Liver (tissue), 3 donors: ENCODE results near the gene SYTL1.

ENCODE experiments used
- CTCF ChIP-seq: fragments of 150-350 bp; IDR thresholded peaks from 2 replicates; pipeline ENCODE4 v1.5.1; 2017; ENCODE audit warnings: improper control_type of control experiment, low read depth, low read length; ENCODE audit not compliant: missing input control
- EGR1 ChIP-seq, 2 donors: IDR thresholded peaks; 2 replicates each; pipeline ENCODE4 v1.6.1; 2016 to 2018; ENCODE audit warnings: antibody characterized with exemption in 2 of 2, low read depth in 2 of 2
- JUND ChIP-seq, 2 donors: IDR thresholded peaks; 2 replicates each; pipeline ENCODE4 v1.6.1; 2016; ENCODE audit warnings: antibody characterized with exemption in 2 of 2
- MAX ChIP-seq: IDR thresholded peaks from 2 replicates; pipeline ENCODE4 v1.6.1; 2016; ENCODE audit warnings: antibody characterized with exemption
- RXRA ChIP-seq, 2 donors: IDR thresholded peaks; 2 replicates each; pipeline ENCODE4 v1.6.1; 2017 to 2018; ENCODE audit warnings: antibody characterized with exemption in 2 of 2, mild to moderate bottlenecking in 1 of 2
- YY1 ChIP-seq: IDR thresholded peaks from 2 replicates; pipeline ENCODE4 v1.6.1; 2016; ENCODE audit warnings: antibody characterized with exemption, mild to moderate bottlenecking
- donor health status: healthy.
- donor health status: healthy.

GRCh38 chr1:27307874-27308598 is 33.8 kb upstream of the SYTL1 start:
- no peak for TF ChIP-seq CTCF
- no peak for TF ChIP-seq EGR1 (IDR thresholded peaks at IDR 0.05; ENCODE audit: low read depth in 2 of 2)
- no peak for TF ChIP-seq YY1
- TF ChIP-seq MAX: no peak
- no peak for TF ChIP-seq RXRA (IDR thresholded peaks at IDR 0.05)
- no peak for TF ChIP-seq JUND (IDR thresholded peaks at IDR 0.05)
